ENCODE results near the gene HOXB1.

- TF ChIP-seq POLR2A (IDR thresholded peaks at IDR 0.05; ENCODE audit: insufficient read depth in 1 of 2, low read depth in 2 of 2, low read length in 2 of 2) (no peak), ZNF292 (CRISPR knock-in tag; IDR thresholded peaks at IDR 0.05; ENCODE audit: borderline replicate concordance, low read depth) (no peak), CTCF (CRISPR knock-in tag; IDR thresholded peaks at IDR 0.05) (no peak), FOXK1 (CRISPR knock-in tag; IDR thresholded peaks at IDR 0.05; ENCODE audit: borderline replicate concordance, low read depth) (no peak), E2F2 (CRISPR knock-in tag; IDR thresholded peaks at IDR 0.05; ENCODE audit: borderline replicate concordance) (no peak), MTERF4 (CRISPR knock-in tag; IDR thresholded peaks at IDR 0.05) (no peak), PREB (CRISPR knock-in tag; IDR thresholded peaks at IDR 0.05) (no peak), HDAC2 (CRISPR knock-in tag; IDR thresholded peaks at IDR 0.05) (no peak), CSRNP2 (CRISPR knock-in tag; conservative IDR thresholded peaks at IDR 0.05; ENCODE audit: low read depth) (no peak)
These were observed 36.5 kb downstream of the HOXB1 start for GRCh38 chr17:48494335-48494734.
